Endodermal cell (in vitro differentiated cells): ENCODE data around the gene ARV1. TPM values are rescaled to one million over a fixed set of nuclear protein-coding genes. Genes with fewer than 3 reads are reported as not detected.

Source experiments
- DNase-seq: peaks from one replicate; pipeline ENCODE4 v3.0.0-alpha.2; 2017
- H3K27ac ChIP-seq: 2 replicates; pipeline ENCODE4 v1.5.1; 2013; ENCODE audit warnings: mild to moderate bottlenecking, low read depth, low read length, moderate library complexity
- H3K27me3 ChIP-seq: 2 replicates; pipeline ENCODE4 v1.6.1; 2013; ENCODE audit warnings: mild to moderate bottlenecking, low read length, moderate library complexity; ENCODE audit not compliant: insufficient read depth, control insufficient read depth, poor library complexity, severe bottlenecking
- H3K36me3 ChIP-seq: 2 replicates; pipeline ENCODE4 v1.7.0; 2013; ENCODE audit warnings: mild to moderate bottlenecking, low read length, moderate library complexity; ENCODE audit not compliant: control insufficient read depth, insufficient read depth
- H3K4me1 ChIP-seq: one replicate; pipeline ENCODE4 v1.7.0; 2013; ENCODE audit warnings: low read length; ENCODE audit not compliant: control insufficient read depth, insufficient read depth
- H3K4me3 ChIP-seq: 2 replicates; pipeline ENCODE4 v1.5.1; 2013; ENCODE audit warnings: mild to moderate bottlenecking, low read length, moderate library complexity
- H3K9ac ChIP-seq: 2 replicates; pipeline ENCODE4 v1.6.1; 2013; ENCODE audit warnings: mild to moderate bottlenecking, low read length, moderate library complexity; ENCODE audit not compliant: poor library complexity, severe bottlenecking; ENCODE audit errors: extremely low read depth
- H3K9me3 ChIP-seq: 2 replicates; pipeline ENCODE4 v1.6.1; 2013; ENCODE audit warnings: mild to moderate bottlenecking, low read length, moderate library complexity; ENCODE audit not compliant: control insufficient read depth
- H3K27ac Mint-ChIP-seq: 2 replicates; pipeline ENCODE4 v1.8.0; 2020; ENCODE audit warnings: mixed read lengths
- H3K27me3 Mint-ChIP-seq: 2 replicates; pipeline ENCODE4 v1.8.0; 2021; ENCODE audit warnings: mild to moderate bottlenecking, mixed read lengths; ENCODE audit not compliant: insufficient read depth
- H3K36me3 Mint-ChIP-seq: 2 replicates; pipeline ENCODE4 v1.8.0; 2020; ENCODE audit warnings: low read depth, mixed read lengths
- H3K4me1 Mint-ChIP-seq: 2 replicates; pipeline ENCODE4 v1.8.0; 2020; ENCODE audit warnings: mixed read lengths
- H3K4me3 Mint-ChIP-seq: 2 replicates; pipeline ENCODE4 v1.8.0; 2020; ENCODE audit warnings: mild to moderate bottlenecking, moderate library complexity, mixed read lengths
- H3K9me3 Mint-ChIP-seq: 2 replicates; pipeline ENCODE4 v1.8.0; 2020; ENCODE audit warnings: mild to moderate bottlenecking, mixed read lengths
- WGBS, 2 experiments: methylation state at CpG; one replicate each; pipeline versions ENCODE4 v1.1.5 to v1.1.7; 2013; ENCODE audit warnings: missing lambda C conversion rate in 2 of 2, mixed read lengths in 1 of 2; ENCODE audit not compliant: insufficient coverage in 1 of 2, insufficient read length in 1 of 2; 5-methylcytosine and 5-hydroxymethylcytosine counted together
- total RNA-seq, 2 donors: library from RNA; stranded (reverse); fragmentation: NEBNext Ultra II Directional in 1 of 2; extraction: Animal tissue kit (Norgen Biotek cat#: 25700) in 1 of 2; gene quantifications; 2 replicates in 1 of 2; 3 replicates in 1 of 2; pipeline ENCODE4 v1.2.1, GENCODE V29; 2021
- TF ChIP-seq, protein P1 (sequence below): fragments of 200-600 bp; sonication (generic); conservative IDR thresholded peaks from 2 replicates; pipeline ENCODE4 v1.5.0; 2021; ENCODE audit warnings: antibody characterized with exemption, mild to moderate bottlenecking

ARV1 gene
- total RNA-seq, 2 donors from 2014 or later, result 8.4 to 12.5 TPM

DNA sequence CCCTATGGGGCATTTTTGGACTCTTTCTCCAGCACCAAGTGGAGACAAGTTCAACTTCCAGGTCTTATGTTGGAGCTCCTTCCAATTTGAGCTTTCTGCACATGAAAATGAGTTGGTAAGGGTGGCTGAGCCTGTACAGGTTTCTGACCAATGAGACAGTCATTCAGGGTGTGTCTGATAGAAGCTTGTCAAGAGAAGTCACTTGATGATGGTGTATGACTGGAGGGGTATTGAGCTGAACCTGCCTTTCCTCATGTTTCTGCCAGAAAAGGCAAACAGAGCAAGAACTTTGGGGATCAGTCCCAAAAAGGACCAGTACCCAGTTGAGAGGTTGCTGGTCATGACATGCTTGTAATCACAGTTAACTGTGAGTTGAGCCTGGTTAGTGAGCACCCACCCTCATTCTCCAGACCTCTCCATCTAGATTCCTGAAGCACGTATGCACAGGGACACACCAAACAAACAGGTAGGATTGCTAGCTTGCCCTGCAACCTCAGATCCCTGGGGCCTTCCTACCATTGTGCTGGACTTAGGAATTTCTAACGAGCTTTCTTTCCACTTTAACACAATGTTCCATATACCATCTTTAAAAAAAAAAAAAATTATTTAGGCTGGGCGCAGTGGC, 34.6 kb downstream of the ARV1 start:
- H3K27me3 Mint-ChIP-seq, result peaks cover 17% of the 10 kb centered on the region
- Histone ChIP-seq H3K4me3 (no peak overlapping the region), H3K9ac (no peak overlapping the region), H3K36me3 (peaks cover 27% of the 10 kb centered on the region), H3K9me3 (no peaks in the 10 kb centered on the region), H3K27ac (no peak overlapping the region), H3K4me1 (no peaks in the 10 kb centered on the region), H3K27me3 (no peaks in the 10 kb centered on the region)
- H3K9me3 Mint-ChIP-seq, result no peaks in the 10 kb centered on the region
- H3K27ac Mint-ChIP-seq, result no peak overlapping the region
- H3K4me3 Mint-ChIP-seq, result no peak overlapping the region
- DNase-seq, result no peak
- H3K4me1 Mint-ChIP-seq, result no peaks in the 10 kb centered on the region
- TF ChIP-seq, protein P1, sequence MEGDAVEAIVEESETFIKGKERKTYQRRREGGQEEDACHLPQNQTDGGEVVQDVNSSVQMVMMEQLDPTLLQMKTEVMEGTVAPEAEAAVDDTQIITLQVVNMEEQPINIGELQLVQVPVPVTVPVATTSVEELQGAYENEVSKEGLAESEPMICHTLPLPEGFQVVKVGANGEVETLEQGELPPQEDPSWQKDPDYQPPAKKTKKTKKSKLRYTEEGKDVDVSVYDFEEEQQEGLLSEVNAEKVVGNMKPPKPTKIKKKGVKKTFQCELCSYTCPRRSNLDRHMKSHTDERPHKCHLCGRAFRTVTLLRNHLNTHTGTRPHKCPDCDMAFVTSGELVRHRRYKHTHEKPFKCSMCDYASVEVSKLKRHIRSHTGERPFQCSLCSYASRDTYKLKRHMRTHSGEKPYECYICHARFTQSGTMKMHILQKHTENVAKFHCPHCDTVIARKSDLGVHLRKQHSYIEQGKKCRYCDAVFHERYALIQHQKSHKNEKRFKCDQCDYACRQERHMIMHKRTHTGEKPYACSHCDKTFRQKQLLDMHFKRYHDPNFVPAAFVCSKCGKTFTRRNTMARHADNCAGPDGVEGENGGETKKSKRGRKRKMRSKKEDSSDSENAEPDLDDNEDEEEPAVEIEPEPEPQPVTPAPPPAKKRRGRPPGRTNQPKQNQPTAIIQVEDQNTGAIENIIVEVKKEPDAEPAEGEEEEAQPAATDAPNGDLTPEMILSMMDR, result no peak
- WGBS, 2 experiments, result 89 to 95% methylated on average over 3 of the region's 3 CpGs
- peaks cover 34% of the 10 kb centered on the region for H3K36me3 Mint-ChIP-seq

DNA sequence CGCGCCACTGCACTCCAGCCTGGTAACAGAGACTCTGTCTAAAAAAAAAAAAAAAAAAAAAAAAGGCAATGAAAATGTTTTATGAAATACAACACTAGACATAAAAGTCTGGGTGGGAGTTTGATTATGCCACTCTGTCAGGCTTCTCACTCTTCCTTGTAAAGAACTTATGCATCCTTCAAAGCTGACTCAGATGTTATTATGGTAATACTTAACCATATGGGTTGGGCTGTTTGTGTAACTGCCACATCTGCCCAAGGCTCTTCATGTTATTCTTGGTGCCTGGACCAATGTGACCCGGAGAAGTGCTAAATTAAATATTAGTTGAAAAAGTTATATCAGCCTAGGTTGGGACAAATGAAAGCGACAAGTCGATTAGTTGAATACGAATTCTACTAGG, 37.3 kb downstream of the ARV1 start:
- Histone ChIP-seq H3K4me3 (no peak overlapping the region), H3K4me1 (no peaks in the 10 kb centered on the region), H3K36me3 (peaks cover 50% of the 10 kb centered on the region), H3K9me3 (no peaks in the 10 kb centered on the region), H3K27ac (no peak overlapping the region), H3K9ac (no peak overlapping the region), H3K27me3 (no peaks in the 10 kb centered on the region)
- H3K4me3 Mint-ChIP-seq, result no peak overlapping the region
- no peak for DNase-seq
- peaks cover 51% of the 10 kb centered on the region for H3K36me3 Mint-ChIP-seq
- WGBS, 2 experiments, result 96 to 97% methylated on average over 4 to 6 of the region's 6 CpGs
- H3K4me1 Mint-ChIP-seq, result peaks cover 9% of the 10 kb centered on the region
- TF ChIP-seq, protein P1, result no peak
- no peaks in the 10 kb centered on the region for H3K9me3 Mint-ChIP-seq
- H3K27ac Mint-ChIP-seq, result no peak overlapping the region
- H3K27me3 Mint-ChIP-seq, result peaks cover 8% of the 10 kb centered on the region

DNA sequence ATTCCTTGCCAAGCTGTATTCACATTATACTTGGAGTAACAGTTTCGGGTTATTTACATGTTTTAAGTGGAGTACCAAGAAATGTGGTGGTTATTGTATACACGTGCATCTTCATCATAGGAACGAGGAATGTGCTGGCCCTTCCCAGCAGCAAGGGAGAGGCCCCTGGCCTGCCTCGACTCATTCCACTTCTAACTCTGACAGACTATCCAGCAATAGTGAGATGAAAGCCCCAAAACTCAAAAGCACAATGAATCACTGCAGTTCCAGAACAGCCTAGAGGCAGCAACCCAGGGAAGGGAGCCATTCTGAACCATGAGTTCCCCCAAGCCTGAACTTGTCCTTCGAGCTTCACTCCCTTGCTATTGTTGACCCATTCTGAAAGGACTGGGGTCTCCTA, 38.1 kb downstream of the ARV1 start:
- H3K36me3 ChIP-seq, result peaks cover 45% of the 10 kb centered on the region
- Mint-ChIP-seq H3K4me3 (no peak overlapping the region), H3K4me1 (peaks cover 17% of the 10 kb centered on the region), H3K27ac (no peak overlapping the region), H3K27me3 (peaks cover 8% of the 10 kb centered on the region), H3K9me3 (no peaks in the 10 kb centered on the region), H3K36me3 (peaks cover 59% of the 10 kb centered on the region)
- H3K4me3 ChIP-seq, result no peak overlapping the region
- H3K27me3 ChIP-seq, result no peaks in the 10 kb centered on the region
- no peaks in the 10 kb centered on the region for H3K4me1 ChIP-seq
- H3K27ac ChIP-seq, result no peak overlapping the region
- 94 to 100% methylated on average over 2 to 5 of the region's 5 CpGs for WGBS, 2 experiments
- TF ChIP-seq, protein P1, result no peak
- H3K9ac ChIP-seq, result no peak overlapping the region
- no peak for DNase-seq
- no peaks in the 10 kb centered on the region for H3K9me3 ChIP-seq
